Subcutaneous adipose tissue (tissue), 4 donors: ENCODE results near the gene MYO1E. TPM values are rescaled to one million over a fixed set of nuclear protein-coding genes. Genes with fewer than 3 reads are reported as not detected.

Experiments used
- total RNA-seq, 4 donors: library from RNA; depleted of rRNA; stranded (reverse); fragments of >200 nt; gene quantifications; one replicate each; pipeline ENCODE4 v1.1.0, GENCODE V29; 2016
- TF ChIP-seq, protein P1 (sequence below): fragments of 450-650 bp; IDR thresholded peaks from one replicate; pipeline ENCODE4 v1.5.1; 2016; ENCODE audit warnings: low read depth, mild to moderate bottlenecking, control low read depth, antibody characterized with exemption, moderate library complexity

Gene MYO1E
- total RNA-seq, 4 donors from 2014 or later = 34.1 to 188 (median 91.7) TPM

GRCh38 chr15:59347915-59348314 lies 24.8 kb downstream of the MYO1E start:
- TF ChIP-seq, protein P1, sequence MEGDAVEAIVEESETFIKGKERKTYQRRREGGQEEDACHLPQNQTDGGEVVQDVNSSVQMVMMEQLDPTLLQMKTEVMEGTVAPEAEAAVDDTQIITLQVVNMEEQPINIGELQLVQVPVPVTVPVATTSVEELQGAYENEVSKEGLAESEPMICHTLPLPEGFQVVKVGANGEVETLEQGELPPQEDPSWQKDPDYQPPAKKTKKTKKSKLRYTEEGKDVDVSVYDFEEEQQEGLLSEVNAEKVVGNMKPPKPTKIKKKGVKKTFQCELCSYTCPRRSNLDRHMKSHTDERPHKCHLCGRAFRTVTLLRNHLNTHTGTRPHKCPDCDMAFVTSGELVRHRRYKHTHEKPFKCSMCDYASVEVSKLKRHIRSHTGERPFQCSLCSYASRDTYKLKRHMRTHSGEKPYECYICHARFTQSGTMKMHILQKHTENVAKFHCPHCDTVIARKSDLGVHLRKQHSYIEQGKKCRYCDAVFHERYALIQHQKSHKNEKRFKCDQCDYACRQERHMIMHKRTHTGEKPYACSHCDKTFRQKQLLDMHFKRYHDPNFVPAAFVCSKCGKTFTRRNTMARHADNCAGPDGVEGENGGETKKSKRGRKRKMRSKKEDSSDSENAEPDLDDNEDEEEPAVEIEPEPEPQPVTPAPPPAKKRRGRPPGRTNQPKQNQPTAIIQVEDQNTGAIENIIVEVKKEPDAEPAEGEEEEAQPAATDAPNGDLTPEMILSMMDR = no peak

GRCh38 chr15:59346951-59347350 lies 25.7 kb downstream of the MYO1E start:
- TF ChIP-seq, protein P1 = no peak

DNA sequence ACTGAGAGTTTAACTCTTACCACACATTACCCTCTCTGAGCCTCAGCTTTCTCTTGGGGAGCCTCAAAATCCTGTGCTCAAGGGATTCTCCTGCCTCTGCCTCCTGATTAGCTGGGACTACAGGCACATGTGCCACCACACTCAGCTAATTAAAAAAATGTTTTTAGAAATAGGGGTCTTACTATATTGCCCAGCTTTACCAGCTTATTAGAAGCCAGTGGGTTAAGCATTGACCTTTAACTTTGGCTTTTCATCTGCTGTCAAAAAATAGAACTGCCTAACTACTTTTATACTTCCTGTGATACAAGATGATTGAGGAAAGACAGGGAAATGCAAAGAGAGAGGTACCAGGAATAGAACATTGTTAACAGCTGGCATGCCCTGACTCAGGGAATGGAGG lies 27.3 kb downstream of the MYO1E start:
- TF ChIP-seq, protein P1 = no peak

DNA sequence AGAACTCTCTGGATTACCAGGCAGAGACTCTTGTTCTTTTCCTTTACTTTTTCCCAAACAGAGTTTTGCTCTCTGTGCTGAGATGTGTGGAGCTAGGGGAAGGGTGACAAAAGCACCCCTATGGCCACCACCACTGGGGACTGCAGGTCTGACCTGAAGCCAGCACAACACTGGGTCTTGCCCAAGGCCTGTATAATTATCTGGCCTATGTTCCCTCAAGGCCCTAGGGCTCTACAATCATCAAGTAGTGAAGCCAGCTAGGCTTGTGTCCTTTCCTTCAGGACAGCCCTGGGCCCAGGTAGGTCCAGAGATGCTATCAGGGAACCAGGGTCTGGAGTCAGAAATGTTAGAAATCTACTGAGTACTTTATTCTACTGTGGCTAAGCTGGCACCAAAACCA lies 28.4 kb downstream of the MYO1E start:
- TF ChIP-seq, protein P1 = no peak

DNA sequence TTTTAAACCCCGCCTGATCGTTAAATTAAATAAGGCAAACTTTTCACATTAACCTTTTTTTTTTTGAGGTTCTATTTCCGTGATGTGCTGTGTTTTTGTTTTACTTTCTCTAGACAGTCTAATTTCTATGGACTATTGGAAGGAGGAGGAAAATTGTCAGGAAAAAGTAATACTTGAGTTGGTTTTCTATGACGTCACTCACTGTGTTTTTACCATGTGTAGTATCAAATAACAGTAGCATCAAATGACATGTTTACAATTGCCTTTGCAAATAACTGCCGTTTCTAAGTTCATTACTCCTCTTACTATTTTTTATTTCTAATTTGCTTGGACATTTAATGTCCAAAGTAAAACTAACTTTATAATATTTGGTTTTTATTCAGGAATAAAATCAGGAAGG lies 32.3 kb downstream of the MYO1E start:
- TF ChIP-seq, protein P1 = no peak

GRCh38 chr15:59339252-59339672 lies 33.4 kb downstream of the MYO1E start:
- TF ChIP-seq, protein P1 = no peak

- TF ChIP-seq, protein P1 = no peak
Measured at GRCh38 chr15:59338414-59338813, 34.3 kb downstream of the MYO1E start.
